Stimulated activated naive CD4-positive, alpha-beta T cell (primary cell): ENCODE data around the gene LDLRAD3.

Source experiments
- DNase-seq, 6 experiments: peaks; one replicate each; lab custom pipeline; 2025; lab: John Stamatoyannopoulos, UW

Gene LDLRAD3

DNA sequence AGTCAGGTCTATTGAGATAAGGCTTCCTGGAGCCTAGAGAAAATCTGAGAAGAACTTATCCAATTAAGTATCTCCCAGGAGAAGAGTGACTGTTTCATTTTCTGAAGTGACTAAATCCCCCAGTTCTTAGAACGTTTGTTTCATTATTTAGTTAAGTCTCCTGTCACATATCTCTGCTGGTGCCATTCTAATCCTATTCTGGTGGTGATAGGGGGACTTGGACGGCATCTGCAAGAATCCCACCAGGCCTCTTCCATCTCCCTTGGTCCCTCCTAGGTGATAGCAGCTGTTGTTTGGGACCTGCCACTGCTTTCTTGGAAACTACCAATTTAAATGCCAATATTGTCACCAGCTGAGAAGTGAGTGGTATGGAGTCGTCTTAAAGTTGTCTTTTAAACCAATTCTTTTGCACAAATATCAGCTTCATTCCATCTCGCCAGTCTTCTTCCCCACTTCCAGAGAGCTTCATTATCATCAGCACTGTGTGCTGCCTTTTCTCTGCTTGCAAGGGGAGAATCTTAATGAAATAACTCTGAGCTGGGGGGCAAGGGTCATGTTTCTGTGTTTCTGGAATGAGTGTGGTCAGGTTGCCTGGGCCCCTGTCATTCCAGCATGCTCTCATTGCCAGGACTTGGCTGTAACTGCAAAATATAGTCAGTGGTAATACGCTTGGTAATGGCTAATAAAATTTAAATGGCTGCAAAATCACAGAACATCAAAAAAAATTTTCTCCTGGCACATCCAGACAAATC lies 104.8 kb downstream of the LDLRAD3 start:
- DNase-seq, result no peak

DNA sequence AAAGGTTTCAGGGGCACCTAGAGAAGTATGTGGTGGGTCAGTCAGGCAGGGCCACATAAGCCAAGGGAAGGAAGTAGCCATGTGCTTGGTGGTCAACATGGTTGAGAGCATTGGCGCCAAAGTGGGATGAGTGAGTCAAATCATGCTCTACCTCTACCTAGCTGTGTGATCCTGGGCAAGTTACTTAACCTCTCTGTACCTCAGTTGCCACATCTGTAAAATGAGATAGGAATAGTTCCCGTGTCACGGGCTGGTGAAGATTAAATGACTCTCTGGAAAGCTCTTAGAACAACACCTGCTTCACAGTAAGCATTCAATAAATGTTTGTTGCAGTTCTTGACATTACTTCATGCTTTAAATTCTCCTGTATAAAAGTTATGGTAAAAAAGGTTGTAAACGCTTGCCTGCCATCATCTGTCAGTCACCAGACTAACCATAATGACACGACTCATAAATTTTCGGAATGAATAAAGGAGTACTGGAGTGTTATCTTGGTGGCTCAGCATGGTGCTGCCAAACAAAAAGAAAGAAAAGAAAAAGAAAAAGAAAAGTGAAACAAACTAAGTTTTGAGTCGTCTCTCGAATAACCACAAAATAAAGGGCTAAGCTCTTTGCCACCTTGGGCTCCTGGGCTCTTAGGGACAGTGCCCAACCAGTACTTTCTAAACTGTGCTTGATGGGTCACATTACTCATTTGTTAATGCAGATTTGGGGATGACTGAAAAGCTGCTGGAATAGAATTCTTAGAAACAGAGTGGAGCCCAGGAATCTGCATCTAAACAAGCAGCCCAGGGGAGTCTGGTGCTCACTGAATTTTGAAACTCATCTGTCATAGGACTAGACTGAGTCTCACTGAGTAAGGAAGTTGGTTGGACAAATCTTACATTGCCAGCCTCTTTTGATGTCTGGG lies 107.6 kb downstream of the LDLRAD3 start:
- DNase-seq, result no peak

DNA sequence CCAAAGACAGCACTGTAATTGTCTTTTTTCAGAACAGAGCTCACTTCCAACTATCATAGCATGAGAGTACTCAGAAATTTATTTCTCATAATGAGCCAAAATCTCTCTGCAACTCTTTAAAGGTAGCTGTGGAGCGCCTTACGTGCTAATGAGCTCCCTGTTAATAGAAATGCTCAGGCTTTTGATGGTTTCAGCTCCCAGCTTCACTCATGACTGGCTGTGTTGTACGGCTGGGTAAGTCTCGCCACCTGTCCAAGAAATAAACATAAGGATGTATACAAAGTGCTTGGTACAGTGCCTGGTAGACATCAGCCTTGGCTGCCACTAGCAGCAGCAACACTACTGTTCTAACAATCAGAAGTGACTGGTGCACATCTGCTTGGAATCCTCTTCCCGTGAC lies 109.4 kb downstream of the LDLRAD3 start:
- no peak for DNase-seq

DNA sequence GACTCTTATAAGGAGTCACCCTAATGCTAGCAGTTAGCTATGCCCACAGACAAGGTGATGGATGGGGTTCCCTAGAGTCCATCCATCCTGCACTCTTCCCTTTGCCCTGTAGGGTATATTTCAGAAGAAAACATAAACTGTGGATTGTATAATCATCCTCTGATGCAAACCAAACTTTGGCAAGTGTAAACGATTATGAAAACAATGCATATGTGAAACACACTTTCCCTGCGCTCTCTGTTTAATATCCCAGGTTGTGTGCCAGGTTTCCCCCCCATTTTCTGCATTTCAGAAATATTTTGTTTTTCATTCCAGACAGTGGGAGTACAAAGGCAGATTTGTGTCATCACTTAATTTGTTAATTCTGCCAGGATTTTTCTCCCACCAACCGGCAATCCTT lies 110.0 kb downstream of the LDLRAD3 start:
- no peak for DNase-seq

DNA sequence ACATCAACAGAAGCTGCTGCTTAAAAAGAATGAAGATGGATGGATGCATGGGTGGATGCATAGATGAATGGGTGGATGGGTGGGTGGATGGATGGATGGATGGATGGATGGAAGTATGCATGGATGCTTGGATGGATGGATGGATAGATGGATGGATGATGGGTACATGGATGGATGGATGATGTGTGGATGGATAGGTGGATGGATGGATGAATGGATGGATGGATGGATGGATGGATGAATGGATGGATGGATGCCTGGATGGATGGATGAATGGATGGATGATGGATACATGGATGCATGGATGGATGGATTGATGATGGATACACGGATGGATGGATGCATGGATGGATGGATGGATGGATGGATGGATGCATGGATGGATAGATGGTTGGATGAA lies 110.8 kb downstream of the LDLRAD3 start:
- DNase-seq, result no peak

- no peak for DNase-seq
These were observed 112.4 kb downstream of the LDLRAD3 start for GRCh38 chr11:36056160-36056751.

DNA sequence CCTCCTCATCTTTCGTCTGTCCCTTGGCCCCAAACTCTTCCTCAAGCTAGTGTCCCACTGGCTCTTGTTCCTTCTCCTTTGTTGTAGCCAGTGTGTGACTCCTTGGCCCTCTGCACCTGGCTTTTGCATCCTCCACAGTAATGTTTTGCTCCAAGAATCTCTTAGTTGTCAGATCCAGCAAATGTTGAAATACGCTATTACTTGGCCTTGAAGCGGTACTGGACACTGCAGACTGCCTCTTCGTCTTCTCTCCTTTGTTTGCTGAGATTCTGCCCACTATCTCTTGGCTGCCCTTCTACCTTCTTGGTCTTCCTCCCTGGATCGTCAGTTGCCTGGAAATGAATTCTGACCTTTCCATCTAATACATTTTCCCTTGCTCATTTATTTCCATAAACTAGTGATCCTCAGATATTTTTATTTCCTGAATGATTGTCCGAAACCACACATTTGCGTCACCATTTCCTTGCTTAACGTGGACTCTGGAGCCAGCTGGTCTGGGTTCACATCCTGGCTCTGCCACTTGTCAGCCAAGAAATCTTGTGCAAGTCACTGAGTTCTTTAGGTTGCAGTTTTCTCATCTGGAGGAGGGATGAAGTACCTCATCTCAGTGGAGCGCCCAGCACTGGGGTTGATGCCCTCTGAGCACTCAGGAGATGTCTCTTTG lies 113.6 kb downstream of the LDLRAD3 start:
- DNase-seq, result no peak

DNA sequence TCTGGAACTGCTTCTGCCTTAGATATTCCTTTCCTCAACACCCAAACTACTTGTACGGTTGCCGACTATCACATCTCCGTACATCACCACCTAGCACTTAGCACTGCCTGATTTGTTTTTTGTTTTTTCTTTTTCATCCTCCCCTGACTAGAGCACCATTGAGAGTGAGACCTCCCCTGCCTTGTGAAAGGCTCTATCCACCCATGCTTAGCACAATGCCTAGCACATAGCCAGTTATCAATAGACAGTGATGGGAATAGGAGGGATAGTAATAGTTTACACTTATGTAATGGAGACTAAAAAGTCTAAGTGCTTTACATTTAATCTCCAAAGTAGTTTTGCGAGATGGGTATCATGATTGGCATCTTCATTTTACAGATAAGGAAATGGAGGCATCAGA lies 115.8 kb downstream of the LDLRAD3 start:
- no peak for DNase-seq

GRCh38 chr11:36060926-36061325 lies 117.1 kb downstream of the LDLRAD3 start:
- DNase-seq, result no peak

GRCh38 chr11:36061471-36061870 lies 117.6 kb downstream of the LDLRAD3 start:
- DNase-seq, result no peak

DNA sequence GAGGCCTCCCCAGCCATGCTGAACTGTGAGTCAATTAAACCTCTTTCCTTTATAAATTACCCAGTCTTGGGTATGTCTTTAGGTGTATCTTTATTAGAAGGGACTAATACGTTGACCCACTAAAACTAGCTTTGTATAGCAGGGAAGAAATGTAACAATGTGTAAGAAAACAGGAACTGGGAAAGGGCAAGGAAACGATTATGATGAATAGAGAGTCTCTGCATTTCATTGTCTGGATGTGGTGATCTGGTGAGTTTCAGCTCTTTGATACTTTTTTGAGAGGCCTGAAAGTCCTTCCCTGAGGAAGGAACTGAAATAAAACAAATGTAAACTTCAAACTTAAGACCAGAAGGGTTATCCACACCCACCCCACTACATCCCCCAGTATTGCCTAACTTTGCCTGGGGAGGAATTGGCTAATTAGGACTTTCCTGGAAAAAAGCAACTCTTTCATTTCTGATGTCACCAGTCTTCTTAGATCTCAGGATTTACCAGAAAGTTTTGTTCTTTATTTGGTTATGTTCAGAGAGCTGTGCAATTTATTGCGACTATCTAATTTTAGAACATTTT lies 119.0 kb downstream of the LDLRAD3 start:
- no peak for DNase-seq

DNA sequence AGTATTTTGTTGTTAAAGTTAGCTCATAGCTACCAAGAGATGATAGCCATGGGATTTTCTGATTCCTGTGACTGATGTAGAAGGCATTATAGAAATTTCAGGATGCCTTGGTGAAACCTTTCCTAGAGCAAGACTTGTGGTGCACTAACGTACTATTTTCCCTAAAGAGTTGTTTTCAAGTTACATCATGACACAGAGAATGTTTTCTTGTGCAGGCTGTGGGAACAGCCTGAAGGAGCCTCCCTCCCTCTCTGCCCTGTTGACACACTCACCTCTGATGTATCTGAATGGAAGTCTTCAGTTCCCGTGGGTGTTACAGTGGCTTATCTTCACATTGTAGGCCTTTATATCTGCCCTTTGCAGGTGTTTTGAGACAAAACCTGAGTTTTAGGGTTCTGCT lies 121.6 kb downstream of the LDLRAD3 start:
- no peak for DNase-seq

DNA sequence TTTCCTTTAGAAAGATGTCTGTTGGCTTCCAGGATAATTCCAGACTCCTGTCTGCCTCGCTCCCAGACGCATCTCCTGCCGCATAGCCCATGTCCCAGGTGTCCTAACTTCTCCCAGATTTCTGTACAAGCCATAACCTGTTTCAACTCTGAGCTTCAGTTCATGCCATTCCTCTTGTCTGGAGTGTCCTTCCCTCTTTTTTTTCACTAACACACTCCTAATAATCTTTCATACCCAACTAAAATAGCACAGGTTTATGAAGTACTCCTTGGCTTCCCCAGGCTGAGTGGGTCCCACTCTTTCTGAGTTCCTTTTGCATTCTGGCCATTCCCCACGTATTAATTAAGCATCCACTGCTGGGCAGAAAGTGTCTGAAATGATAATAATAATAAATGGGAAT lies 123.0 kb downstream of the LDLRAD3 start:
- DNase-seq, result no peak

GRCh38 chr11:36069576-36070212 lies 125.8 kb downstream of the LDLRAD3 start:
- no peak for DNase-seq

GRCh38 chr11:36070213-36070953 lies 126.5 kb downstream of the LDLRAD3 start:
- no peak for DNase-seq

- no peak for DNase-seq
These were observed 127.1 kb downstream of the LDLRAD3 start for GRCh38 chr11:36070954-36071330.

DNA sequence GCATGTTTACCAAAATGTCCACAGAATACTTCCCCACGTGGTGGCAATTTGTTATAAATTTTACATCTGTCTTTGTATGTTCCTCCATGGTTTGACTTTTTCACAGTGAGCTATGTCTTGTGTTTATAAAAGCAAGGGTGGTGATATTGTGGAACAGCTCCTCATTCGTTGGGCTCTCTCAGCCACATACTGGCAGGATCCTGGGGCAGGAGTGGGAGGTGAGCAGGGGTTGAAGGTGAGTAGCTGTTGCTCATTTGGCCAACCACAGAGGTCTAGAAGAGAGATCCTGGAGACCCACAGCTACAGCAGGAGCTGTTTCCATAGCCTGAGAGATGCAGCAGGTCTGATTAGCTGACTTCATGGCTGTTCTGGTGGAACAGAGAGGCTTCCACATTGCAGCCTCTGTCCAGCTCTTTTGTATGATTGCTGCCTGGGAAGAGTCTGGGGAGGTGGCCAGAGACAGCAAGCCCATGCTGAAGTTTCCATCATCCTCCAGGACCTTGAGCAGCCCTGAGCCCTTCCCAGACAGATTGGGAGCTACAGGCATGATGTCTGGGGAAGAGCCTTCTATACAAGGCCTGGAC lies 128.1 kb downstream of the LDLRAD3 start:
- DNase-seq, result no peak

DNA sequence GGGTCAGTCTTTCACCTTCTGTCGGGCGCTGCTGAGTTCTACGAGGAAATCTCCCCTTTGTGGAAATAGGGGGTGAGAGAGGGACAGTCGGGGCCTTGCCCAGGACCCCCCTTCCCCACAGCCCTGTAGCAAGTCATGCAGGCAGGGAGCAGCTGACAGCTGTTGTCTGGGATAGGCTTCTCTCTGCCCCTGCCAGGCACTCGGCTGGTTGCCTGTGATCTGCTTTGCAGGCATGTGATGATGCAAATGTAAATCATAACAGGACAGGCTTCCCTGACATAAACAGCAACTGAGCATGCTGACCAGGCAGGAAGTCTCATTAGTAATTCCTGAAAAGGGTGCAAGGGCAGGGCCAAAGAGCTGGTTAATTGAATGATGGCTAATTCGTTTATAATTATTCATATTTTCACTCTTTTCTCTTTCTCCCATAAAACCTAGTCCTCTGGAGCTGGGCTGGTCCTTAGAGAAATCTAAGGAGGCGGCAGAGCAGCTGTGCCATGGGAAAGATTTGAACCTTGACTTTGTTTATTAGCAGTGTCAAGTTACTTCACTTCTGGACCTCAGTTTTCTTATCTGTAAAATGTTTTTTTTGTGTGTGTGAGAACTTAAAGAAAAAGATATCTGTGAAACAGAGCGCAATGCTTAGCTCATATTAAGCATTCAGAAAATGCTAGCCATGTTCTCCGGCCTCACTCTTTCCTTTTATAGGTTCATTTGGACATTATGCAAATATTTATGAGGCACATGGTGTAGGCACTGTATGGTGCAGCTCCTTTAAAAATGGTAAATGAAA lies 129.7 kb downstream of the LDLRAD3 start:
- DNase-seq, result no peak

GRCh38 chr11:36074941-36075431 lies 131.1 kb downstream of the LDLRAD3 start:
- no peak for DNase-seq
